Astrocyte of the spinal cord (primary cell): ENCODE results near the gene KLF9.

Experiments
- DNase-seq: peaks from one replicate; pipeline ENCODE4 v3.0.0; 2011; ENCODE audit warnings: low read depth, low spot score
- H3K4me3 ChIP-seq: 2 replicates; pipeline ENCODE4 v1.5.1; 2011; ENCODE audit warnings: low read depth, mild to moderate bottlenecking, low read length, moderate library complexity
- CTCF ChIP-seq: IDR thresholded peaks from 2 replicates; pipeline ENCODE4 v1.5.1; 2012; ENCODE audit warnings: low read depth, mild to moderate bottlenecking, low read length, inconsistent platforms
- in situ Hi-C: cut with HindIII; loops from 2 replicates; pipeline ENCODE4 v1.10.0; 2017; ENCODE audit warnings: low sequenced_read_pairs

The KLF9 gene

GRCh38 chr9:70451765-70452164 is 37.3 kb upstream of the KLF9 start:
- H3K4me3 ChIP-seq = no peak overlapping the region
- TF ChIP-seq CTCF = no peak
- in situ Hi-C loops = no loop called here
- DNase-seq = no peak

GRCh38 chr9:70450738-70451137 is 36.3 kb upstream of the KLF9 start:
- in situ Hi-C loops = no loop called here

GRCh38 chr9:70449461-70449860 is 35.0 kb upstream of the KLF9 start:
- TF ChIP-seq CTCF = no peak
- no peak overlapping the region for H3K4me3 ChIP-seq
- in situ Hi-C loops = no loop called here
- DNase-seq = no peak

More at GRCh38 chr9:70450738-70451137, 36.3 kb upstream of the KLF9 start:
- DNase-seq = no peak
- TF ChIP-seq CTCF = no peak
- no peak overlapping the region for H3K4me3 ChIP-seq

- no peak for DNase-seq
- in situ Hi-C loops = no loop called here
- TF ChIP-seq CTCF = no peak
- H3K4me3 ChIP-seq = no peak overlapping the region
These were observed 34.5 kb upstream of the KLF9 start for GRCh38 chr9:70448919-70449318.

GRCh38 chr9:70444904-70445303 is 30.4 kb upstream of the KLF9 start:
- in situ Hi-C loops = no loop called here

GRCh38 chr9:70442328-70442848 is 27.9 kb upstream of the KLF9 start:
- no peak for TF ChIP-seq CTCF
- in situ Hi-C loops = no loop called here
- no peak for DNase-seq
- no peak overlapping the region for H3K4me3 ChIP-seq

More at GRCh38 chr9:70444904-70445303, 30.4 kb upstream of the KLF9 start:
- no peak for DNase-seq
- no peak overlapping the region for H3K4me3 ChIP-seq
- no peak for TF ChIP-seq CTCF

- no peak overlapping the region for H3K4me3 ChIP-seq
- no peak for TF ChIP-seq CTCF
- DNase-seq = no peak
- in situ Hi-C loops = no loop called here
These were observed 27.2 kb upstream of the KLF9 start for GRCh38 chr9:70441622-70442021.
